GM12878 (cell line): ENCODE data around the gene RNF34. TPM values are rescaled to one million over a fixed set of nuclear protein-coding genes. Genes with fewer than 3 reads are reported as not detected.

ENCODE experiments used
- ATAC-seq: fragments of 200-7000 bp; cut with Tn5 transposase; 3 replicates; pipeline ENCODE4 v1.9.1; 2020; ENCODE audit warnings: mild to moderate bottlenecking, moderate library complexity
- BruUV-seq: library from RNA; stranded (reverse); fragments of 400-500 nt; replicated peaks from 2 replicates; lab custom pipeline; 2021; lab: Mats Ljungman, UMichigan
- CTCF ChIA-PET: fragments of 300-600 bp; sonication (Branson Sonifier 250); formaldehyde crosslinking; extraction: SDS; loops from one replicate; lab custom pipeline; 2021; ENCODE audit warnings: inconsistent platforms; lab: Yijun Ruan, JAX
- POLR2A ChIA-PET: fragments of 350-600 bp; formaldehyde crosslinking; extraction: SDS; loops from one replicate; lab custom pipeline; 2021; ENCODE audit warnings: inconsistent platforms; lab: Charles Lee
- RAD21 ChIA-PET: fragments of 300-600 bp; sonication (Branson Sonifier 250); formaldehyde crosslinking; loops from one replicate; lab custom pipeline; 2023; ENCODE audit warnings: antibody characterized with exemption; ENCODE audit not compliant: unreplicated experiment; lab: Charles Lee
- SMC1A ChIA-PET: fragments of 300-600 bp; sonication (Branson Sonifier 250); formaldehyde crosslinking; loops from one replicate; lab custom pipeline; 2023; ENCODE audit not compliant: unreplicated experiment, uncharacterized antibody; lab: Charles Lee
- DNase-seq: peaks from one replicate; pipeline ENCODE4 v3.0.0-alpha.2; 2011; ENCODE audit warnings: low read depth, low spot score
- FAIRE-seq: peaks from 3 replicates; lab custom pipeline; 2011; peaks lifted over from hg19 to GRCh38; lab: Jason Lieb, UNC
- H2AFZ ChIP-seq: 2 replicates; pipeline ENCODE4 v1.6.0; 2011; ENCODE audit warnings: low read depth, low read length, control low read depth; ENCODE audit not compliant: control insufficient read depth
- H3K27ac ChIP-seq: 2 replicates; pipeline ENCODE4 v1.5.1; 2011; ENCODE audit warnings: control low read depth; ENCODE audit not compliant: control insufficient read depth, insufficient read depth
- H3K27me3 ChIP-seq, 2 experiments: replicated peaks in 1 of 2; 2 replicates each; pipeline versions ENCODE4 v1.6.0 to v1.6.1; 2011; ENCODE audit warnings: low read length in 1 of 2; ENCODE audit not compliant: control insufficient read depth in 2 of 2, insufficient read depth in 2 of 2
- H3K36me3 ChIP-seq, 2 experiments: 2 replicates each; pipeline ENCODE4 v1.5.1; 2011; ENCODE audit warnings: low read length in 1 of 2; ENCODE audit not compliant: control insufficient read depth in 2 of 2, insufficient read depth in 2 of 2
- H3K4me1 ChIP-seq: 2 replicates; pipeline ENCODE4 v1.6.1; 2011; ENCODE audit warnings: mild to moderate bottlenecking, low read length, moderate library complexity, mixed read lengths; ENCODE audit not compliant: control insufficient read depth, insufficient read depth
- H3K4me2 ChIP-seq: 2 replicates; pipeline ENCODE4 v1.6.0; 2011; ENCODE audit warnings: control low read depth; ENCODE audit not compliant: control insufficient read depth, insufficient read depth
- H3K4me3 ChIP-seq: fragments of 200-600 bp; sonication (generic); 2 replicates; pipeline ENCODE4 v1.5.1; 2016
- H3K79me2 ChIP-seq: 2 replicates; pipeline ENCODE4 v1.6.0; 2011; ENCODE audit warnings: low read length; ENCODE audit not compliant: control insufficient read depth, insufficient read depth
- H3K9ac ChIP-seq: 2 replicates; pipeline ENCODE4 v1.8.0; 2011; ENCODE audit warnings: low read length, control low read depth, mixed read lengths; ENCODE audit not compliant: control insufficient read depth, insufficient read depth
- H3K9me3 ChIP-seq: replicated peaks from 3 replicates; pipeline ENCODE4 v1.5.1; 2011; ENCODE audit warnings: mild to moderate bottlenecking, low read length; ENCODE audit not compliant: control insufficient read depth, insufficient read depth
- H4K20me1 ChIP-seq: 2 replicates; pipeline ENCODE4 v1.6.0; 2011; ENCODE audit not compliant: control insufficient read depth, insufficient read depth
- BHLHE40 ChIP-seq, 2 experiments: fragments of 450-650 bp in 1 of 2; IDR thresholded peaks; 2 replicates each; pipeline ENCODE4 v1.6.1; 2011 to 2017; ENCODE audit warnings: low read depth in 2 of 2, borderline replicate concordance in 1 of 2, improper control_type of control experiment in 1 of 2, low read length in 1 of 2, mild to moderate bottlenecking in 1 of 2
- ETV6 ChIP-seq, 2 experiments: fragments of 450-650 bp in 1 of 2; IDR thresholded peaks in 1 of 2; conservative IDR thresholded peaks in 1 of 2; 2 replicates each; pipeline ENCODE4 v1.6.1; 2014; ENCODE audit warnings: antibody characterized with exemption in 1 of 2, borderline replicate concordance in 1 of 2, low read depth in 1 of 2, mild to moderate bottlenecking in 1 of 2, moderate library complexity in 1 of 2
- KLF5 ChIP-seq: fragments of 450-650 bp; IDR thresholded peaks from 2 replicates; pipeline ENCODE4 v1.6.1; 2014; ENCODE audit warnings: mild to moderate bottlenecking; ENCODE audit not compliant: partially characterized antibody
- POU2F2 ChIP-seq: IDR thresholded peaks from 3 replicates; pipeline ENCODE4 v1.6.1; 2011; ENCODE audit warnings: low read depth, mild to moderate bottlenecking, low read length, borderline replicate concordance
- SUZ12 ChIP-seq: fragments of 200-600 bp; sonication (generic); IDR thresholded peaks from one replicate; pipeline ENCODE4 v1.6.1; 2018; ENCODE audit warnings: antibody characterized with exemption, mild to moderate bottlenecking; ENCODE audit not compliant: unreplicated experiment
- ZZZ3 ChIP-seq: IDR thresholded peaks from 2 replicates; pipeline ENCODE4 v1.6.1; 2011; ENCODE audit warnings: low read depth; ENCODE audit not compliant: control insufficient read depth, insufficient read length
- WGBS: methylation state at CpG from one replicate; pipeline ENCODE4 v1.1.6; 2016; ENCODE audit warnings: low lambda C conversion rate; ENCODE audit not compliant: insufficient replicate concordance, insufficient coverage; ENCODE audit errors: missing lambda C conversion rate; 5-methylcytosine and 5-hydroxymethylcytosine counted together
- in situ Hi-C: fragments of 300-500 bp; cut with MboI; formaldehyde crosslinking; loops from 9 replicates; pipeline ENCODE4 v1.14.3; 2018; ENCODE audit warnings: mixed read lengths
- intact Hi-C: fragments of 100-400 bp; cut with micrococcal nuclease; formaldehyde crosslinking; loops from one replicate; pipeline ENCODE4 v1.14.2; 2022; ENCODE audit not compliant: unreplicated experiment
- polyA plus RNA-seq, 11 experiments: library from polyadenylated mRNA; depleted of rRNA in 4 of 11; unstranded in 6 of 11; stranded (reverse) in 5 of 11; fragments of >200 nt; fragmentation: Nextera tagmentation in 4 of 11; fragmentation: Illumina TruSeq in 1 of 11; extraction: Ambion mirVana in 4 of 11; extraction: Trizol in 1 of 11; gene quantifications; 1 replicate in 1 of 11; 2 replicates in 10 of 11; pipeline versions ENCODE4 v1.2.1 to v1.2.3, GENCODE V29; 2011 to 2016; ENCODE audit warnings: inconsistent platforms in 2 of 11, missing spikeins in 2 of 11, low read depth in 1 of 11
- total RNA-seq, 4 experiments: library from RNA; depleted of rRNA in 3 of 4; stranded (reverse); fragments of >200 nt in 3 of 4; fragmentation: Illumina TruSeq in 1 of 4; extraction: Trizol in 1 of 4; gene quantifications; 2 replicates each; pipeline versions ENCODE4 v1.2.1 to v1.2.3, GENCODE V29; 2013 to 2021
- TF ChIP-seq, protein P1 (sequence below): fragments of 450-650 bp; IDR thresholded peaks from 2 replicates; pipeline ENCODE4 v1.6.1; 2017; ENCODE audit warnings: mild to moderate bottlenecking, moderate library complexity
- TF ChIP-seq, protein P2 (sequence below): fragments of 450-650 bp; IDR thresholded peaks from 2 replicates; pipeline ENCODE4 v1.6.1; 2016; ENCODE audit warnings: mild to moderate bottlenecking, moderate library complexity, borderline replicate concordance

Gene RNF34
- total and polyA plus RNA-seq, 10 of the 15 experiments (the other 5 are each of a cell fraction or from before 2014, with no cell fraction given) = 63.6 to 199 (median 115) TPM

DNA sequence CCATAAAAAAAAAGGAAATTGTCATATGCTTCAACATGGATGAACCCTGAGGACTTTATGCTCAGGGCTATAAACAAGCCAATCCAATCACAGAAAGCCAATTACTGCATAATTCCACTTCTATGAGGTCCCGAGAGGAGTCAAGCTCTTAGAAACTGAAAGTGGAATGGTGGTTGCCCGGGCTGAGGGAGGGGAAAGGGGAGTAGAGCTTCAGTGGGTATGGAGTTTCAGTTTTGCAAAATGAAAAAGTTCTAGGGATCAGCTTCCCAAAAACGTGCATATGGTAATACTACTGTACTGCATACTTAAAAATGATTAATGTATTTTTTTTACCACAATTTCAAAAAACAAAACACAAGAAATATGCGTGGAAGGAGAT lies 52.0 kb downstream of the RNF34 start:
- no peak for FAIRE-seq
- Histone ChIP-seq H3K79me2 (peaks cover 25% of the 10 kb centered on the region), H3K9me3 (no peaks in the 10 kb centered on the region), H3K9ac (no peak overlapping the region), H3K27ac (no peak overlapping the region), H3K4me2 (no peak overlapping the region), H2AFZ (no peak overlapping the region), H3K36me3 (peaks cover 21 to 35% of the 10 kb centered on the region in 2 experiments), H4K20me1 (peaks cover 6% of the 10 kb centered on the region), H3K27me3 (no peaks in the 10 kb centered on the region), H3K4me3 (no peak overlapping the region), H3K4me1 (peaks cover 10% of the 10 kb centered on the region)
- SMC1A ChIA-PET = no interaction called here
- WGBS = 31% methylated on average over 4 of the region's 4 CpGs
- DNase-seq = no peak
- intact Hi-C loops (no loop called here), in situ Hi-C loops (no loop called here)
- CTCF ChIA-PET = interaction anchor here (0.6 to 1.0 kb wide), 2 partner anchors 49 to 127 kb away, joined by 3 read pairs; no protein-coding TSS in a partner anchor
- peak; percentile 55 for ATAC-seq
- POLR2A ChIA-PET = interaction anchor here (1.1 kb wide), 1 partner anchor 185 kb away, joined by 3 read pairs; no protein-coding TSS in a partner anchor
- RAD21 ChIA-PET = interaction anchor here (0.9 kb wide), 1 partner anchor 217 kb away, joined by 3 read pairs; no protein-coding TSS in a partner anchor
- BruUV-seq = no TSS peak
- TF ChIP-seq, protein P1, sequence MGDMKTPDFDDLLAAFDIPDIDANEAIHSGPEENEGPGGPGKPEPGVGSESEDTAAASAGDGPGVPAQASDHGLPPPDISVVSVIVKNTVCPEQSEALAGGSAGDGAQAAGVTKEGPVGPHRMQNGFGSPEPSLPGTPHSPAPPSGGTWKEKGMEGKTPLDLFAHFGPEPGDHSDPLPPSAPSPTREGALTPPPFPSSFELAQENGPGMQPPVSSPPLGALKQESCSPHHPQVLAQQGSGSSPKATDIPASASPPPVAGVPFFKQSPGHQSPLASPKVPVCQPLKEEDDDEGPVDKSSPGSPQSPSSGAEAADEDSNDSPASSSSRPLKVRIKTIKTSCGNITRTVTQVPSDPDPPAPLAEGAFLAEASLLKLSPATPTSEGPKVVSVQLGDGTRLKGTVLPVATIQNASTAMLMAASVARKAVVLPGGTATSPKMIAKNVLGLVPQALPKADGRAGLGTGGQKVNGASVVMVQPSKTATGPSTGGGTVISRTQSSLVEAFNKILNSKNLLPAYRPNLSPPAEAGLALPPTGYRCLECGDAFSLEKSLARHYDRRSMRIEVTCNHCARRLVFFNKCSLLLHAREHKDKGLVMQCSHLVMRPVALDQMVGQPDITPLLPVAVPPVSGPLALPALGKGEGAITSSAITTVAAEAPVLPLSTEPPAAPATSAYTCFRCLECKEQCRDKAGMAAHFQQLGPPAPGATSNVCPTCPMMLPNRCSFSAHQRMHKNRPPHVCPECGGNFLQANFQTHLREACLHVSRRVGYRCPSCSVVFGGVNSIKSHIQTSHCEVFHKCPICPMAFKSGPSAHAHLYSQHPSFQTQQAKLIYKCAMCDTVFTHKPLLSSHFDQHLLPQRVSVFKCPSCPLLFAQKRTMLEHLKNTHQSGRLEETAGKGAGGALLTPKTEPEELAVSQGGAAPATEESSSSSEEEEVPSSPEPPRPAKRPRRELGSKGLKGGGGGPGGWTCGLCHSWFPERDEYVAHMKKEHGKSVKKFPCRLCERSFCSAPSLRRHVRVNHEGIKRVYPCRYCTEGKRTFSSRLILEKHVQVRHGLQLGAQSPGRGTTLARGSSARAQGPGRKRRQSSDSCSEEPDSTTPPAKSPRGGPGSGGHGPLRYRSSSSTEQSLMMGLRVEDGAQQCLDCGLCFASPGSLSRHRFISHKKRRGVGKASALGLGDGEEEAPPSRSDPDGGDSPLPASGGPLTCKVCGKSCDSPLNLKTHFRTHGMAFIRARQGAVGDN = no peak
- no peak for TF ChIP-seq POU2F2
- no peak for TF ChIP-seq SUZ12
- no peak for TF ChIP-seq ETV6 (conservative IDR thresholded peaks at IDR 0.05 in 1 of 2, IDR thresholded peaks at IDR 0.05 in 1 of 2; ENCODE audit: borderline replicate concordance in 1 of 2, low read depth in 1 of 2)
- TF ChIP-seq, protein P2, sequence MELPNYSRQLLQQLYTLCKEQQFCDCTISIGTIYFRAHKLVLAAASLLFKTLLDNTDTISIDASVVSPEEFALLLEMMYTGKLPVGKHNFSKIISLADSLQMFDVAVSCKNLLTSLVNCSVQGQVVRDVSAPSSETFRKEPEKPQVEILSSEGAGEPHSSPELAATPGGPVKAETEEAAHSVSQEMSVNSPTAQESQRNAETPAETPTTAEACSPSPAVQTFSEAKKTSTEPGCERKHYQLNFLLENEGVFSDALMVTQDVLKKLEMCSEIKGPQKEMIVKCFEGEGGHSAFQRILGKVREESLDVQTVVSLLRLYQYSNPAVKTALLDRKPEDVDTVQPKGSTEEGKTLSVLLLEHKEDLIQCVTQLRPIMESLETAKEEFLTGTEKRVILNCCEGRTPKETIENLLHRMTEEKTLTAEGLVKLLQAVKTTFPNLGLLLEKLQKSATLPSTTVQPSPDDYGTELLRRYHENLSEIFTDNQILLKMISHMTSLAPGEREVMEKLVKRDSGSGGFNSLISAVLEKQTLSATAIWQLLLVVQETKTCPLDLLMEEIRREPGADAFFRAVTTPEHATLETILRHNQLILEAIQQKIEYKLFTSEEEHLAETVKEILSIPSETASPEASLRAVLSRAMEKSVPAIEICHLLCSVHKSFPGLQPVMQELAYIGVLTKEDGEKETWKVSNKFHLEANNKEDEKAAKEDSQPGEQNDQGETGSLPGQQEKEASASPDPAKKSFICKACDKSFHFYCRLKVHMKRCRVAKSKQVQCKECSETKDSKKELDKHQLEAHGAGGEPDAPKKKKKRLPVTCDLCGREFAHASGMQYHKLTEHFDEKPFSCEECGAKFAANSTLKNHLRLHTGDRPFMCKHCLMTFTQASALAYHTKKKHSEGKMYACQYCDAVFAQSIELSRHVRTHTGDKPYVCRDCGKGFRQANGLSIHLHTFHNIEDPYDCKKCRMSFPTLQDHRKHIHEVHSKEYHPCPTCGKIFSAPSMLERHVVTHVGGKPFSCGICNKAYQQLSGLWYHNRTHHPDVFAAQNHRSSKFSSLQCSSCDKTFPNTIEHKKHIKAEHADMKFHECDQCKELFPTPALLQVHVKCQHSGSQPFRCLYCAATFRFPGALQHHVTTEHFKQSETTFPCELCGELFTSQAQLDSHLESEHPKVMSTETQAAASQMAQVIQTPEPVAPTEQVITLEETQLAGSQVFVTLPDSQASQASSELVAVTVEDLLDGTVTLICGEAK = no peak
- TF ChIP-seq KLF5 = no peak
- no peak for TF ChIP-seq ZZZ3
- TF ChIP-seq BHLHE40 (IDR thresholded peaks at IDR 0.05; ENCODE audit: borderline replicate concordance in 1 of 2, low read depth in 2 of 2, low read length in 1 of 2) = peak in 1 of 2 experiments; percentile 6; a peak in 1 of 4 replicates
